A549 treated with CORT108297 at 1 μM for 4 hours (cell line): ENCODE results near the gene DDX47. TPM values are rescaled to one million over a fixed set of nuclear protein-coding genes. Genes with fewer than 3 reads are reported as not detected.

ENCODE experiments used
- total RNA-seq: library from RNA; stranded (reverse); fragments of 200-300 nt; extraction: Qiagen RNA extraction; gene quantifications from 5 replicates; pipeline ENCODE4 v1.2.3, GENCODE V29; 2022

Gene DDX47
- total RNA-seq: 83.8 to 117 TPM (median 89.7 TPM) in 5 replicates

DNA sequence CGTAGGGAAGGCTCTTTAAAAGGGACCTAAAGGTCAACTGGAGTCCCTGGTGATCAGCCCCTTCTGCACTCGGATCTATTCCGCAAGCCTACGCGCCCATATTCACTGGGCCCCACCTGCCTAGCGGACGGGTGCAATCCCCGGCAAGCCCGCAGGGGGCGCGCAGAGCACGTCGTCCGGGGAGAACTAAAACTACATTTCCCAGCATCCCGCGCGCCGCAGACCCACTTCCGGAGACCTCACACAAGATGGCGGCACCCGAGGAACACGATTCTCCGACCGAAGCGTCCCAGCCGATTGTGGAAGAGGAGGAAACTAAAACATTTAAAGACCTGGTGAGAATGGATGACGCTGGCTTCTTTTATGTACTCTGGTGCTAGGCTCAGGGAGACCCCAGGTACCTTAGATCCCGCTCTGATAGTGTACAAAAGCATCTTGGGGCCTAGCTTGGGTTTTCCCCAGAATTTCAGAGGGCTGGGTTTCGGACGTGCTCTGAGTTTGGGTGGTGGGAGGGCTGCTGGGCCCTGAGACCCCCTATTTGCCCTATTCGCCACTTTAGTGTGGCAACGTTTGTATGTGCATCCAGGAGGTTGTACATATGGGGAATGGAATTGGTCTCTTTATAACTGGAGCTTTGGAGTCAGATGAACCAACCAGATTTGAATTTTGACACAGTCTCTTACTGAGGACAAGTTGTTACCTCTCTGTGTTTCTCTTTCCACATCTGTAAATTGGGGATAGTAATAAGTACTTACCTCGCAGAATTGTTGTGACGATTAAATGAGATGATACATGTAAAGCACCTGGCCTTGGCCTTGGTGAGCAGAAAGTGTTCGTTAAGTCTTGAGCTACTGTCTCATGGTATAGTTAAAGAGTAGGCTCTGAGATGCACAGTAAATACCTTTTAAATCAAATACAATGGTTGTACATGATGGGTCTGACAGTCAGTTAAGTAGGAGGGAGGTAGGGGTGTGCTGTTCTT is at the start of gene DDX47:
TSS of gene DDX47 (plus strand) at position 227 of the 982 bp plus-strand sequence. CDS start at position 249, 22 bp downstream.

DNA sequence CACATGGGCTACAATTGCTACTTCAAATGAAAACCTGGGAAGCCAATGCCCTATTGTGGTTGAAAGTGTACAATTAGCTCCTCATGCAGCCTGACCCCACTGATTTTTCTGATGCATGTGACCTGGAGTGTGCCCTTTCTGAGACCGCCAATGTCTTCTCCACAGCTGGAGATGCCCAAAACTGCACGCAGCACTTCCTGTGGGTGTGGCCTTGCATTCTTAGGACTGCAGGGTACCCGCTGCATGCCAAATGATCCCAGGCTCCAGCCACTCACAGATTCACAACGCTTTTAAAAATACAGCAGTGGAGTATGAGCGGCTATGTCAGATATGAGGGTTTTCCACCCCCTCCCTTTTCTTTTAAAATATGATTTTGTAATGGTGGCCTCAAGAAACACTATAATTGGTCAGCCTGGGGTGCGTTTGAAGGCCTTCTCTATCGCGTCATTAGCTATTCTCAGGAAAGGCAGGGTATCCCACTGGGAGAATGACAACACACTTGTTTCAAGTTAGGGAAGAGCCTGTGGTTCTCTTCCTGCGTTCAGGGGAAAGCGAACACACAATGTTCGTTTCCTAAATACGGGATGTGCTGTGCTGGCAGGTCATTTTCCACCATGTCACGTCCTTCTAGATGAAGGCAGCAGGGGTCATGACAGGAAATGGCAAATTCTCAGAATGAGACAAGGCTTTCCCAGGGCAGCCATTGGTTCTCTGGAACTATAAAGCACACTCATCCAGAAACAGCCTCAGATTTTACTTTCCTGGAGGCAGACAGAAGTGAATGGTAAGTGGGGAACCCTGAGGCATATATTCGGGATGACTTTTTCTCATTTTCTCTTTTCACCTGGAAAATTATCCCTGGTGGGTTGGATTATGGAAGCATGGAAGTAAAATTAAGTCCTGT is 28.0 kb upstream of the DDX47 start, which contains the start of gene APOLD1:
TSS of gene APOLD1 (plus strand) at position 749 of the 904 bp plus-strand sequence. CDS start at position 782, 33 bp downstream.

Other genes with a start within 250 kb of the DDX47 start
- gene CREBL2, start 201.5 kb upstream of the DDX47 start, total RNA-seq: 18.7 to 23.5 TPM (median 19.7 TPM) in 5 replicates
- gene GPR19, start 117.2 kb upstream of the DDX47 start, total RNA-seq: 1.0 to 1.3 TPM (median 1.1 TPM) in 5 replicates
- gene CDKN1B, start 96.0 kb upstream of the DDX47 start, total RNA-seq: 17.6 to 22.4 TPM (median 19.6 TPM) in 5 replicates
- 0.30 to 0.54 TPM (median 0.34 TPM) in 5 replicates for gene APOLD1, start 27.7 kb upstream of the DDX47 start, total RNA-seq
- gene GPRC5A, start 78.2 kb downstream of the DDX47 start, total RNA-seq: 308 to 507 TPM (median 449 TPM) in 5 replicates
- gene GPRC5D, start 138.8 kb downstream of the DDX47 start, total RNA-seq: not detected in 5 replicates
- gene HEBP1, start 186.9 kb downstream of the DDX47 start, total RNA-seq: 56.2 to 63.6 TPM (median 57.6 TPM) in 5 replicates
- gene FAM234B, start 231.0 kb downstream of the DDX47 start, total RNA-seq: 3.3 to 4.3 TPM (median 4.2 TPM) in 5 replicates